MM.1S (cell line): ENCODE results near the gene ATG5.

Experiments used
- EZH2 ChIP-seq: fragments of 300-600 bp; sonication (generic); optimal IDR thresholded peaks from 2 replicates; pipeline ENCODE3; 2017; ENCODE audit warnings: low read depth, mild to moderate bottlenecking, antibody characterized with exemption, low read length, mixed read lengths
- TF ChIP-seq, protein P1 (sequence below): fragments of 300-600 bp; sonication (generic); IDR thresholded peaks from 2 replicates; pipeline ENCODE4 v1.5.1; 2016; ENCODE audit warnings: antibody characterized with exemption, low read length, mixed read lengths

- TF ChIP-seq, protein P1, sequence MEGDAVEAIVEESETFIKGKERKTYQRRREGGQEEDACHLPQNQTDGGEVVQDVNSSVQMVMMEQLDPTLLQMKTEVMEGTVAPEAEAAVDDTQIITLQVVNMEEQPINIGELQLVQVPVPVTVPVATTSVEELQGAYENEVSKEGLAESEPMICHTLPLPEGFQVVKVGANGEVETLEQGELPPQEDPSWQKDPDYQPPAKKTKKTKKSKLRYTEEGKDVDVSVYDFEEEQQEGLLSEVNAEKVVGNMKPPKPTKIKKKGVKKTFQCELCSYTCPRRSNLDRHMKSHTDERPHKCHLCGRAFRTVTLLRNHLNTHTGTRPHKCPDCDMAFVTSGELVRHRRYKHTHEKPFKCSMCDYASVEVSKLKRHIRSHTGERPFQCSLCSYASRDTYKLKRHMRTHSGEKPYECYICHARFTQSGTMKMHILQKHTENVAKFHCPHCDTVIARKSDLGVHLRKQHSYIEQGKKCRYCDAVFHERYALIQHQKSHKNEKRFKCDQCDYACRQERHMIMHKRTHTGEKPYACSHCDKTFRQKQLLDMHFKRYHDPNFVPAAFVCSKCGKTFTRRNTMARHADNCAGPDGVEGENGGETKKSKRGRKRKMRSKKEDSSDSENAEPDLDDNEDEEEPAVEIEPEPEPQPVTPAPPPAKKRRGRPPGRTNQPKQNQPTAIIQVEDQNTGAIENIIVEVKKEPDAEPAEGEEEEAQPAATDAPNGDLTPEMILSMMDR, result no peak
- TF ChIP-seq EZH2, result no peak
Observed at GRCh38 chr6:106158816-106159215, 166.7 kb downstream of the ATG5 start.
